ENCODE measurements around the gene MAPRE3.

Gene MAPRE3

GRCh38 chr2:26951236-26951635 is 19.2 kb upstream of the MAPRE3 start:
- DNase-seq, result no peak

- no peak for DNase-seq
Measured at GRCh38 chr2:26952374-26952773, 18.1 kb upstream of the MAPRE3 start.

- no peak for DNase-seq
Measured at GRCh38 chr2:26954135-26954534, 16.3 kb upstream of the MAPRE3 start.

- no peak for DNase-seq
Measured at GRCh38 chr2:26957041-26957440, 13.4 kb upstream of the MAPRE3 start.

- DNase-seq, result no peak
Measured at GRCh38 chr2:26957534-26957933, 12.9 kb upstream of the MAPRE3 start.

- DNase-seq, result no peak
Measured at GRCh38 chr2:26959331-26959730, 11.1 kb upstream of the MAPRE3 start.

GRCh38 chr2:26964446-26965130 is 5.8 kb upstream of the MAPRE3 start:
- no peak for DNase-seq

GRCh38 chr2:26968001-26968400 is 2.4 kb upstream of the MAPRE3 start:
- DNase-seq, result no peak

- DNase-seq, result no peak
Measured at GRCh38 chr2:26969077-26969844, 1.2 kb upstream of the MAPRE3 start.

GRCh38 chr2:26970928-26971627 is 641 bp downstream of the MAPRE3 start:
- no peak for DNase-seq

- no peak for DNase-seq
Measured at GRCh38 chr2:26971911-26972786, 1.7 kb downstream of the MAPRE3 start.

GRCh38 chr2:26974352-26974751 is 3.9 kb downstream of the MAPRE3 start:
- no peak for DNase-seq

GRCh38 chr2:26975102-26975501 is 4.7 kb downstream of the MAPRE3 start:
- DNase-seq, result no peak

GRCh38 chr2:26975656-26976055 is 5.2 kb downstream of the MAPRE3 start:
- no peak for DNase-seq

- DNase-seq, result no peak
Measured at GRCh38 chr2:26976237-26976636, 5.8 kb downstream of the MAPRE3 start.

GRCh38 chr2:26977012-26977411 is 6.6 kb downstream of the MAPRE3 start:
- no peak for DNase-seq

GRCh38 chr2:26978061-26978596 is 7.7 kb downstream of the MAPRE3 start:
- no peak for DNase-seq

- no peak for DNase-seq
Measured at GRCh38 chr2:26979741-26980140, 9.3 kb downstream of the MAPRE3 start.

GRCh38 chr2:26980971-26981370 is 10.5 kb downstream of the MAPRE3 start:
- DNase-seq, result no peak

GRCh38 chr2:26982102-26982742 is 11.8 kb downstream of the MAPRE3 start:
- DNase-seq, result peak; percentile 71

GRCh38 chr2:26983746-26984145 is 13.3 kb downstream of the MAPRE3 start:
- no peak for DNase-seq

GRCh38 chr2:26985807-26986206 is 15.4 kb downstream of the MAPRE3 start:
- DNase-seq, result no peak
